ENCODE data around the gene ARHGDIA.

ARHGDIA gene

GRCh38 chr17:81867170-81867990, 3.8 kb downstream of the ARHGDIA start:
- Histone ChIP-seq H3K4me2 (ENCODE audit: low read length, poor library complexity, severe bottlenecking) (peak overlapping the region; percentile 6), H2BK5ac (ENCODE audit: low read depth, low read length, poor library complexity, severe bottlenecking) (peak overlapping the region; percentile 85), H2BK12ac (ENCODE audit: low read length in 2 of 2) (peak overlapping the region in 1 of 2 experiments; percentile 57), H3K36me3 (ENCODE audit: control insufficient read depth in 1 of 2, insufficient read depth in 2 of 2, low read depth in 1 of 2, low read length in 2 of 2) (peaks cover 41 to 67% of the 10 kb centered on the region in 2 experiments), H2AFZ (ENCODE audit: low read depth, low read length) (no peak overlapping the region), H2BK120ac (ENCODE audit: low read depth, low read length) (peak overlapping the region; percentile 62), H3K4me1 (ENCODE audit: control insufficient read depth, insufficient read depth, low read depth, low read length) (peaks cover 69% of the 10 kb centered on the region), H4K91ac (ENCODE audit: low read length) (peak overlapping the region; percentile 95), H3K9me3 (ENCODE audit: control insufficient read depth, low read length) (no peaks in the 10 kb centered on the region), H3K79me1 (replicated peaks; ENCODE audit: low read length, poor library complexity, severe bottlenecking) (peaks cover 18% of the 10 kb centered on the region), H2AK5ac (ENCODE audit: low read length, severe bottlenecking) (peak overlapping the region; percentile 55), H3K9ac (ENCODE audit: low read length) (peak overlapping the region; percentile 12), H3K27me3 (ENCODE audit: control insufficient read depth in 1 of 2, insufficient read depth in 1 of 2, low read length in 2 of 2) (no peaks in the 10 kb centered on the region), H3K23ac (ENCODE audit: low read length in 2 of 2) (peak overlapping the region in 1 of 2 experiments; percentile 97), H3K18ac (ENCODE audit: low read depth in 1 of 2, low read length in 2 of 2) (peak overlapping the region; percentile 67 to 83), H3K4ac (ENCODE audit: low read depth in 1 of 2, low read length in 2 of 2) (peak overlapping the region; percentile 69 to 85), H4K8ac (ENCODE audit: low read length) (peak overlapping the region; percentile 94), H3K27ac (ENCODE audit: low read length, poor library complexity, severe bottlenecking) (peak overlapping the region; percentile 62), H3K14ac (ENCODE audit: low read length in 2 of 2) (peak overlapping the region in 1 of 2 experiments; percentile 61), H2BK15ac (ENCODE audit: low read depth, poor library complexity, severe bottlenecking) (no peak overlapping the region), H3K4me3 (ENCODE audit: insufficient read depth in 1 of 2, low read depth in 1 of 2, low read length in 2 of 2) (no peak overlapping the region)
- WGBS, result 62% methylated on average over 23 of the region's 23 CpGs
- peak; percentile 75 for DNase-seq

DNA sequence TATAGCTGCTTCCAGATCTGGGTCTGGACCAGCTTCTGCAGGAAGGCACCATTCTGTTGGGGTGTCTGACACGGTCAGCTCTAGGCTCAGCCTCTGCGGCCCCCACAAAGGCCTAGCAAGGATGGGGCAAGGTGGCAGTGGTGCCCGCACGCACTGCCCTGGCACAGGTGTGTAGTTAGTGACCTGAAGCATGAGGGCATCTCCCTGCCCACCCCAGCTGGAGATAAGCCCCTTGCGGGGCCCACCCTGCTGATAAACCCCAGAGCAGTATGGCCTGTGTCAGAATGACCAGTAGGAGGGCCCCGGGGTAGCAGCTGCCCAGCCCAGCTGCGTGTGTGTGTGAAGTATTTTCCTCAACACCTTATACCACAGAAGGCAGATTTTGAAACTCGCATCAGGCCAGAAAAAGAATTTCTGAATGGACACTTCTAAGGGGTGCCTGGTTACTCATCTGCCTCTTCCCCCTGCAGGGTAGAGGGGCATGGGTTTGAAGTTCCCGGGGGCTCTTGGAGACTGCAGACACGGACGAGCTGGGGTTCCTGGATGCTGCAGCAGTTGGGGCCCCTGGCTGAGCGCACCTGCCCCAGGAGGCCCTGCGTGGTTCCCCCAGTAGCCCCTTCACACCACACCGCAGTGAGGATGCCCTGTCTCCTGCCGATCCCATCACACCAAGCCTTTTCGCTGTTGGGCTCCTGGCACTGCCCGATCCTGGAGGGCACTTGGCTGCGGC, 4.5 kb downstream of the ARHGDIA start:
- no peak overlapping the region for H2BK15ac ChIP-seq (ENCODE audit: low read depth, poor library complexity, severe bottlenecking)
- peak overlapping the region; percentile 12 for H3K9ac ChIP-seq (ENCODE audit: low read length)
- peaks cover 65% of the 10 kb centered on the region for H3K4me1 ChIP-seq (ENCODE audit: control insufficient read depth, insufficient read depth, low read depth, low read length)
- H2BK12ac ChIP-seq (ENCODE audit: low read length in 2 of 2), result peak overlapping the region in 1 of 2 experiments; percentile 57
- H3K9me3 ChIP-seq (ENCODE audit: control insufficient read depth, low read length), result no peaks in the 10 kb centered on the region
- peaks cover 41 to 67% of the 10 kb centered on the region in 2 experiments for H3K36me3 ChIP-seq (ENCODE audit: control insufficient read depth in 1 of 2, insufficient read depth in 2 of 2, low read depth in 1 of 2, low read length in 2 of 2)
- peak overlapping the region; percentile 94 for H4K8ac ChIP-seq (ENCODE audit: low read length)
- no peaks in the 10 kb centered on the region for H3K27me3 ChIP-seq (ENCODE audit: control insufficient read depth in 1 of 2, insufficient read depth in 1 of 2, low read length in 2 of 2)
- no peak overlapping the region for H3K4me3 ChIP-seq (ENCODE audit: insufficient read depth in 1 of 2, low read depth in 1 of 2, low read length in 2 of 2)
- H4K91ac ChIP-seq (ENCODE audit: low read length), result peak overlapping the region; percentile 95
- H3K14ac ChIP-seq (ENCODE audit: low read length in 2 of 2), result peak overlapping the region in 1 of 2 experiments; percentile 61
- peak overlapping the region; percentile 67 to 83 for H3K18ac ChIP-seq (ENCODE audit: low read depth in 1 of 2, low read length in 2 of 2)
- 90% methylated on average over 17 of the region's 18 CpGs for WGBS
- H2BK5ac ChIP-seq (ENCODE audit: low read depth, low read length, poor library complexity, severe bottlenecking), result no peak overlapping the region
- peak overlapping the region; percentile 55 for H2AK5ac ChIP-seq (ENCODE audit: low read length, severe bottlenecking)
- H3K4ac ChIP-seq (ENCODE audit: low read depth in 1 of 2, low read length in 2 of 2), result peak overlapping the region; percentile 69 to 85
- peak; percentile 37 for DNase-seq
- H3K23ac ChIP-seq (ENCODE audit: low read length in 2 of 2), result peak overlapping the region in 1 of 2 experiments; percentile 97
- H3K27ac ChIP-seq (ENCODE audit: low read length, poor library complexity, severe bottlenecking), result peak overlapping the region; percentile 62
- H3K79me1 ChIP-seq (replicated peaks; ENCODE audit: low read length, poor library complexity, severe bottlenecking), result peaks cover 12% of the 10 kb centered on the region
- H2AFZ ChIP-seq (ENCODE audit: low read depth, low read length), result no peak overlapping the region
- no peak overlapping the region for H2BK120ac ChIP-seq (ENCODE audit: low read depth, low read length)
- no peak overlapping the region for H3K4me2 ChIP-seq (ENCODE audit: low read length, poor library complexity, severe bottlenecking)

- Histone ChIP-seq H3K27ac (ENCODE audit: low read length, poor library complexity, severe bottlenecking) (no peak overlapping the region), H3K27me3 (ENCODE audit: control insufficient read depth in 1 of 2, insufficient read depth in 1 of 2, low read length in 2 of 2) (no peaks in the 10 kb centered on the region), H3K9me3 (ENCODE audit: control insufficient read depth, low read length) (no peaks in the 10 kb centered on the region), H3K4me2 (ENCODE audit: low read length, poor library complexity, severe bottlenecking) (no peak overlapping the region), H3K4ac (ENCODE audit: low read depth in 1 of 2, low read length in 2 of 2) (peak overlapping the region in 1 of 2 experiments; percentile 37), H2BK12ac (ENCODE audit: low read length in 2 of 2) (no peak overlapping the region), H2BK5ac (ENCODE audit: low read depth, low read length, poor library complexity, severe bottlenecking) (no peak overlapping the region), H2AK5ac (ENCODE audit: low read length, severe bottlenecking) (no peak overlapping the region), H3K23ac (ENCODE audit: low read length in 2 of 2) (no peak overlapping the region), H3K14ac (ENCODE audit: low read length in 2 of 2) (no peak overlapping the region), H2BK15ac (ENCODE audit: low read depth, poor library complexity, severe bottlenecking) (no peak overlapping the region), H3K36me3 (ENCODE audit: control insufficient read depth in 1 of 2, insufficient read depth in 2 of 2, low read depth in 1 of 2, low read length in 2 of 2) (peaks cover 41 to 64% of the 10 kb centered on the region in 2 experiments), H4K91ac (ENCODE audit: low read length) (no peak overlapping the region), H2AFZ (ENCODE audit: low read depth, low read length) (no peak overlapping the region), H4K8ac (ENCODE audit: low read length) (peak overlapping the region; percentile 62), H3K79me1 (replicated peaks; ENCODE audit: low read length, poor library complexity, severe bottlenecking) (peaks cover 10% of the 10 kb centered on the region), H3K18ac (ENCODE audit: low read depth in 1 of 2, low read length in 2 of 2) (peak overlapping the region in 1 of 2 experiments; percentile 37), H3K4me3 (ENCODE audit: insufficient read depth in 1 of 2, low read depth in 1 of 2, low read length in 2 of 2) (no peak overlapping the region), H2BK120ac (ENCODE audit: low read depth, low read length) (no peak overlapping the region), H3K9ac (ENCODE audit: low read length) (peak overlapping the region; percentile 12), H3K4me1 (ENCODE audit: control insufficient read depth, insufficient read depth, low read depth, low read length) (peaks cover 63% of the 10 kb centered on the region)
- 93% methylated on average over 18 of the region's 18 CpGs for WGBS
- DNase-seq, result peak; percentile 59
These were observed 5.3 kb downstream of the ARHGDIA start for GRCh38 chr17:81865733-81866439.

Measured in mesenchymal stem cell (in vitro differentiated cells and primary cell).